ENCODE data around the gene SMYD3. TPM values are rescaled to one million over a fixed set of nuclear protein-coding genes. Genes with fewer than 3 reads are reported as not detected.

SMYD3 gene
- total and polyA plus RNA-seq, 2 of the 13 experiments (the other 11 are each of a cell fraction or from before 2014, with no cell fraction given), result 27.7 to 35.8 TPM

DNA sequence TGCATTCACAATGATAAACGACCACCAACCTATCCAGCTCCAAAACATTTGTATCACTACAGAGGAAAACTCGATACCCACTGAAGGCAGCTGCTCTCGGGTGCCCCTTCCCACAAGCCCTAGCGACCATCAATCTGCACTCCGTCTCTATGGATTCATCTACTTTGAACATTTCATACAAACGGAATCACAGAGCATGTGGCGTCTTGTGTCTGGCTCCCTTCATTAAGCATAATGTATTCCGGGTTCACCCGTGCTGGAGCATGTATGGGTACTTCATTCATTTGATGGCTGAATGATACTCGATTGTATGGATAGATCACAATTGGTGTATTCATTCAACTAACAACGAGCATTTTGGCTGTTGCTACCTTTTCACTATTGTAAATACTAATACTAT lies 340.2 kb downstream of the SMYD3 start:
- Histone ChIP-seq H3K79me2 (ENCODE audit: insufficient read depth, low read length) (no peaks in the 10 kb centered on the region), H2AFZ (ENCODE audit: low read length) (no peak overlapping the region), H3K4me1 (ENCODE audit: insufficient read depth, low read length) (peaks cover 28% of the 10 kb centered on the region), H3K27me3 (ENCODE audit: control insufficient read depth in 1 of 2, insufficient read depth in 2 of 2, low read length in 2 of 2) (no peaks in the 10 kb centered on the region), H3K9me3 (ENCODE audit: low read length) (no peaks in the 10 kb centered on the region), H3K4me3 (replicated peaks in 1 of 3; ENCODE audit: insufficient read depth in 1 of 3, low read depth in 2 of 3, low read length in 3 of 3) (no peak overlapping the region), H3K27ac (ENCODE audit: extremely low read length, insufficient read depth, low read length) (no peak overlapping the region), H3K4me2 (ENCODE audit: low read depth, low read length) (no peak overlapping the region), H3K9ac (ENCODE audit: insufficient read depth, low read depth, low read length) (no peak overlapping the region), H4K20me1 (ENCODE audit: insufficient read depth, low read length) (no peaks in the 10 kb centered on the region; the same call in 1 of the 2 replicates), H3K36me3 (replicated peaks in 1 of 2; ENCODE audit: control insufficient read depth in 1 of 2, insufficient read depth in 2 of 2, low read length in 2 of 2) (no peaks in the 10 kb centered on the region)
- FAIRE-seq, result no peak
- 92% methylated on average over 11 of the region's 11 CpGs for WGBS (ENCODE audit: low lambda C conversion rate)
- intact Hi-C loops (cut with micrococcal nuclease; ENCODE audit: unreplicated experiment), result no loop called here
- TF ChIP-seq GATAD2A (CRISPR knock-in tag; IDR thresholded peaks at IDR 0.05), result no peak
- no peak for TF ChIP-seq HOXA9 (CRISPR knock-in tag; IDR thresholded peaks at IDR 0.05; ENCODE audit: borderline replicate concordance)
- TF ChIP-seq SRSF9 (IDR thresholded peaks at IDR 0.05; ENCODE audit: borderline replicate concordance, insufficient read depth, low read depth, low read length, poor library complexity, severe bottlenecking), result no peak
- TF ChIP-seq, protein P1, sequence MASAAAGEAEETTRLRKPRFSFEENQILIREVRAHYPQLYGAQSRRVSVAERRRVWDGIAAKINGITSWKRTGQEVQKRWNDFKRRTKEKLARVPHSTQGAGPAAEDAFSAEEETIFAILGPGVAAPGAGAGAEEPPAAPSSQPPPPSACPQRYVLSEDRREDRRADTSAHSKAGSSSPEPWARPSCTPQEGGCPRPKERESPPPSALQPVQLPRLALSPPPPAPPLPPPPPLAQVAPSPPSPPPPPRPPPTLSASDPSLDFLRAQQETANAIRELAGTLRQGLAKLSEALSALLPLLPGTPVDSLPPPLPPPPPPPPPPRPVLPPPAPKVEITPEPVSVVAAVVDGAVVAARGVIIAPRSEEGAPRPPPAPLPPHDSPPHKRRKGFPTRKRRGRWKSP (CRISPR knock-in tag; IDR thresholded peaks at IDR 0.05), result no peak
- TF ChIP-seq, protein P2, sequence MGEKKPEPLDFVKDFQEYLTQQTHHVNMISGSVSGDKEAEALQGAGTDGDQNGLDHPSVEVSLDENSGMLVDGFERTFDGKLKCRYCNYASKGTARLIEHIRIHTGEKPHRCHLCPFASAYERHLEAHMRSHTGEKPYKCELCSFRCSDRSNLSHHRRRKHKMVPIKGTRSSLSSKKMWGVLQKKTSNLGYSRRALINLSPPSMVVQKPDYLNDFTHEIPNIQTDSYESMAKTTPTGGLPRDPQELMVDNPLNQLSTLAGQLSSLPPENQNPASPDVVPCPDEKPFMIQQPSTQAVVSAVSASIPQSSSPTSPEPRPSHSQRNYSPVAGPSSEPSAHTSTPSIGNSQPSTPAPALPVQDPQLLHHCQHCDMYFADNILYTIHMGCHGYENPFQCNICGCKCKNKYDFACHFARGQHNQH (CRISPR knock-in tag; IDR thresholded peaks at IDR 0.05), result no peak
- no peak for TF ChIP-seq PHF21A (CRISPR knock-in tag; IDR thresholded peaks at IDR 0.05)
- TF ChIP-seq NFE2L1 (CRISPR knock-in tag; IDR thresholded peaks at IDR 0.05; ENCODE audit: borderline replicate concordance), result no peak
- TF ChIP-seq, protein P3, sequence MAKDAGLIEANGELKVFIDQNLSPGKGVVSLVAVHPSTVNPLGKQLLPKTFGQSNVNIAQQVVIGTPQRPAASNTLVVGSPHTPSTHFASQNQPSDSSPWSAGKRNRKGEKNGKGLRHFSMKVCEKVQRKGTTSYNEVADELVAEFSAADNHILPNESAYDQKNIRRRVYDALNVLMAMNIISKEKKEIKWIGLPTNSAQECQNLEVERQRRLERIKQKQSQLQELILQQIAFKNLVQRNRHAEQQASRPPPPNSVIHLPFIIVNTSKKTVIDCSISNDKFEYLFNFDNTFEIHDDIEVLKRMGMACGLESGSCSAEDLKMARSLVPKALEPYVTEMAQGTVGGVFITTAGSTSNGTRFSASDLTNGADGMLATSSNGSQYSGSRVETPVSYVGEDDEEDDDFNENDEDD (CRISPR knock-in tag; IDR thresholded peaks at IDR 0.05; ENCODE audit: borderline replicate concordance), result no peak
- ChIA-PET POLR2A (interaction anchor here (0.6 kb wide), 1 partner anchor 9 kb away, joined by 3 read pairs; no protein-coding TSS in a partner anchor), CTCF (ENCODE audit: low intra/inter-chr PET ratio, low total read pairs) (no interaction called here)
- in situ Hi-C loops (cut with HindIII; ENCODE audit: extremely low pct_ligation_motif_present, low pct_unique_long_range_greater_than_20kb), result no loop called here
- DNase-seq (ENCODE audit: low spot score), result no peak
- no peak for ATAC-seq
- BruUV-seq (replicated peaks), result no TSS peak
